BJ (cell line): ENCODE results near the gene KANK3. TPM values are rescaled to one million over a fixed set of nuclear protein-coding genes. Genes with fewer than 3 reads are reported as not detected.
"Not testable (repeated sequence)": the region's sequence is repeated elsewhere in the genome, so short reads cannot be mapped to it uniquely, and the experiment has no call there.

ENCODE experiments used
- CTCF ChIA-PET: fragments of 350-600 bp; formaldehyde crosslinking; extraction: SDS; loops from one replicate; lab custom pipeline; 2021; ENCODE audit warnings: antibody characterized with exemption, inconsistent platforms; lab: Yijun Ruan, JAX
- POLR2A ChIA-PET: fragments of 300-600 bp; sonication (Branson Sonifier 250); formaldehyde crosslinking; extraction: SDS; loops from one replicate; lab custom pipeline; 2021; ENCODE audit warnings: antibody characterized with exemption; lab: Charles Lee
- DNase-seq: peaks from one replicate; pipeline ENCODE4 v3.0.0-alpha.2; 2011; ENCODE audit warnings: low read depth
- H3K27me3 ChIP-seq: 2 replicates; pipeline ENCODE4 v1.6.0; 2011; ENCODE audit warnings: low read length; ENCODE audit not compliant: control insufficient read depth, insufficient read depth
- H3K36me3 ChIP-seq: 2 replicates; pipeline ENCODE4 v1.5.1; 2011; ENCODE audit warnings: low read length; ENCODE audit not compliant: control insufficient read depth, insufficient read depth
- H3K4me3 ChIP-seq: 2 replicates; pipeline ENCODE4 v1.5.1; 2011; ENCODE audit warnings: low read depth, mild to moderate bottlenecking, control low read depth, low read length
- polyA plus RNA-seq: library from polyadenylated mRNA; depleted of rRNA; stranded (reverse); fragments of >200 nt; gene quantifications from 2 replicates; pipeline ENCODE4 v1.2.3, GENCODE V29; 2011
- TF ChIP-seq, protein P1 (sequence below): IDR thresholded peaks from 2 replicates; pipeline ENCODE4 v1.5.1; 2011; ENCODE audit warnings: low read depth, mild to moderate bottlenecking, control low read depth, inconsistent platforms, low read length, moderate library complexity; ENCODE audit not compliant: insufficient read depth

KANK3 gene
- polyA plus RNA-seq, 1 experiment = 0.02 TPM

DNA sequence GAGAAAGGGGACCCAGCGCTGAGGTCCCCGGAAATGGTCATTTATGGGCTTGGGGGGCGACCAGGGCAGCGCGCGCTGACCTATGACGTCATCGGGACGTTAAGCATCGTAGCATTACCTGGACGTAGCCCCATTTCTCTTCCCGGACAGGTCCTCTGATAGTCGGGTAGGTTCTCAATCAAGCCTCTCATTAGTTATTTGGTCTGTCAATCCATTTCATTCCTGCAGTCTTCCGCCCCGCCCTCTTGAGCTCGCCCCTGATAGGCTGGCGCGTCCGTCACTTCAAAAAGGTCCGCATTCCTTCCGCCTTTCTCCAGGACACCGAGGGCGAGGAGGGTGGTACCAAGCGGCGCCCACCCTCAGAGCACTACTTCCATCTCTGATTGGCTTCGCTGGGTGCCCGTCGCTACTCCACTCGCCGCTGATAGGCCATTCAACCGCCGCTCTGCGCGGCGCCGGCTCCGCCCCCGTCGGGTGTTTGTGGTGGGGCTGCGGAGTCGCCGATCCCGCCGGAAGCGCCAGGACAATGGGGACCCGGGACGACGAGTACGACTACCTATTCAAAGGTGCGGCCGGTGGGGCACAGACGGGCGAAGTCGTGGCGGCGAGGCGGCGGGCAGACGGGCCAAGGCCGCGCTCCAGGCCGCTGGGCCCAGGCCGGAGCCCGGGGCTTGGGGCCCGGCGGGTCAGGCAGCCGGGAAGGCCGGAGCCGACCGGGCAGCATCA, 47.0 kb upstream of the KANK3 start, which contains the start of gene RAB11B:
Gene RAB11B, plus strand, starts transcription at position 470 of the 726 bp plus-strand sequence. Its CDS starts 57 bp downstream, at position 527.
- no peaks in the 10 kb centered on the region; the same call in 1 of the 2 replicates for H3K36me3 ChIP-seq
- TF ChIP-seq, protein P1, sequence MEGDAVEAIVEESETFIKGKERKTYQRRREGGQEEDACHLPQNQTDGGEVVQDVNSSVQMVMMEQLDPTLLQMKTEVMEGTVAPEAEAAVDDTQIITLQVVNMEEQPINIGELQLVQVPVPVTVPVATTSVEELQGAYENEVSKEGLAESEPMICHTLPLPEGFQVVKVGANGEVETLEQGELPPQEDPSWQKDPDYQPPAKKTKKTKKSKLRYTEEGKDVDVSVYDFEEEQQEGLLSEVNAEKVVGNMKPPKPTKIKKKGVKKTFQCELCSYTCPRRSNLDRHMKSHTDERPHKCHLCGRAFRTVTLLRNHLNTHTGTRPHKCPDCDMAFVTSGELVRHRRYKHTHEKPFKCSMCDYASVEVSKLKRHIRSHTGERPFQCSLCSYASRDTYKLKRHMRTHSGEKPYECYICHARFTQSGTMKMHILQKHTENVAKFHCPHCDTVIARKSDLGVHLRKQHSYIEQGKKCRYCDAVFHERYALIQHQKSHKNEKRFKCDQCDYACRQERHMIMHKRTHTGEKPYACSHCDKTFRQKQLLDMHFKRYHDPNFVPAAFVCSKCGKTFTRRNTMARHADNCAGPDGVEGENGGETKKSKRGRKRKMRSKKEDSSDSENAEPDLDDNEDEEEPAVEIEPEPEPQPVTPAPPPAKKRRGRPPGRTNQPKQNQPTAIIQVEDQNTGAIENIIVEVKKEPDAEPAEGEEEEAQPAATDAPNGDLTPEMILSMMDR = no peak
- peak within 1 kb of the TSS; percentile 79 for H3K4me3 ChIP-seq
- peak; percentile 99 for DNase-seq
- POLR2A ChIA-PET = interaction anchor here (0.7 to 1.3 kb wide), 5 partner anchors 22 to 1712 kb away, joined by 3 to 5 read pairs (median 3); partner anchors contain the start of gene ZNF414
- CTCF ChIA-PET = interaction anchor here (7.0 kb wide), 1 partner anchor 35 kb away, joined by 67 read pairs; no protein-coding TSS in a partner anchor
- H3K27me3 ChIP-seq = no peaks in the 10 kb centered on the region

DNA sequence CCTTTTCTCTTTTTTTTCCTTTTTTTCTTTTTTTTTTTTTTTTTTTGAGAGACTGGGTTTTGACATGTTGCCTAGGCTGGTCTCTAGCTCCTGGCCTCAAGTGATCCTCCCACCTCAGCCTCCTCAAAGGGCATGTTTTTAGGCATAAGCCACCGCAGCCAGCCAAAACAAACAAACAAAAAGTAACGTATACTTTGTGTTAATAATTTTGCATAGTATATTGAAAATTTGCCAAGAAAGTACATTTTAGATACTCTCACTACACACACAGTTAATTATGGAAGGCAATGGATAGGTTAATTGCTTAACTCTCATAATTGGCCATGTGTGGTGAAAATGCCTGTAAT, 45.5 kb upstream of the KANK3 start:
- TF ChIP-seq, protein P1 = no peak
- no peak for DNase-seq
- Histone ChIP-seq H3K36me3 (no peaks in the 10 kb centered on the region), H3K27me3 (no peaks in the 10 kb centered on the region), H3K4me3 (no peak overlapping the region)
- ChIA-PET CTCF (no interaction called here), POLR2A (no interaction called here)

DNA sequence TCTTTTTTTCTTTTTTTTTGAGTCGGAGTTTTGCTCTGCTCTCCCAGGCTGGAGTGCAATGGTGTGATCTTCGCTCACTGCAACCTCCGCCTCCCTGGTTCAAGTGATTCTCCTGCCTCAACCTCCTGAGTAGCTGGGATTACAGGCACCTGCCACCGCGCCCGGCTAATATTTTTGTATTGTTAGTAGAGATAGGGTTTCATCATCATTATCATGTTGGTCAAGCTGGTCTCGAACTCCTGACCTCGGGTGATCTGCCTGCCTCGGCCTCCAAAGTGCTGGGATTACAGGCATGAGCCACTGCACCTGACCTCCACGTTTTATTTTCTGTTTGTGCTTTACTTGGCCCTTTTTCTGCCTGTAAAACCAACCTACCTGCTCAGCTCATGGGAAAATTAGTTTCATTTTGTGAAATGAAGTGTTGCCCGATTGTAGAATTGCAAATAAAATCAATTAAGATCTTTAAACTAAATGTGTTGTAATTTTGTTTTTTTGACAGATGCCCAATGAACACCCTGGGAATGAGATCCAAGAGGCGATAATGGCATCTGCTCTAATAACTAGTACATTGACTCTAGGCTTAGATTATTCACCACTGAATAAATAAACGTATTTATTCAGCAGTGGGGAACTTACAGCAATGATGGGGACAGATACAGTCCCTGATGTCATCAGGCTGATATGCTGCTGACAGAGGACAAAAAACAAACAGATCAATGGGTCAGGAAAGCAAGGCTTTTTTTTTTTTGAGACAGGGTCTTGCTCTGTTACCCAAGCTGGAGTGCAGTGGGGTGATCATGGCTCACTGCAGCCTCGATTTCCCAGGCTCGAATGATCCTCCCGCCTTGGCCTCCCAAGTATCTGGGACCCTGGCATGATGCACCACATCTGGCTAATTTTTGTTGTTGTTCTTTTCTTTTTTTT, 44.9 kb upstream of the KANK3 start:
- no peaks in the 10 kb centered on the region for H3K36me3 ChIP-seq
- ChIA-PET CTCF (interaction anchor here (0.8 to 1.2 kb wide), 2 partner anchors 10 to 34 kb away, joined by 3 read pairs; no protein-coding TSS in a partner anchor), POLR2A (no interaction called here)
- no peak for DNase-seq
- TF ChIP-seq, protein P1 = no peak
- no peaks in the 10 kb centered on the region for H3K27me3 ChIP-seq
- no peak overlapping the region for H3K4me3 ChIP-seq

DNA sequence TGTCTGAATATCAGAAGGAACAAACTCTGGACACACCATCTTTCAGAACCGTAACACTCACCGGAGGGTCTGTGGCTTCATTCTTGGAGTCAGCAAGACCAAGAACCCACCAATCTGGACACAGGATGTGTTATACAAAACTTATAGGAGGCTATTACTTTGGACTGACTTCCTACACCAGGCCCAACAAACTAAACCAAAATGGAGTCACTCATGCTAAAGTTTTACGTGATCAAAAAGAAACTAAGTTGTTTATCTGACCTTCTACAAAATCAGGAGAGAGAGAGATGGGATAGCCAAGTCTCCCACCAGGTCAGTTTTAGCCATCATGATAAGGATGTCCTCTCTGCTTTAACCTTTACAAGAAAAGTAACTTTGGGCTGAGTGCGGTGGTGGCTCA, 43.9 kb upstream of the KANK3 start:
- ChIA-PET POLR2A (no interaction called here), CTCF (interaction anchor here (1.2 kb wide), 1 partner anchor 34 kb away, joined by 3 read pairs; no protein-coding TSS in a partner anchor)
- no peak for DNase-seq

DNA sequence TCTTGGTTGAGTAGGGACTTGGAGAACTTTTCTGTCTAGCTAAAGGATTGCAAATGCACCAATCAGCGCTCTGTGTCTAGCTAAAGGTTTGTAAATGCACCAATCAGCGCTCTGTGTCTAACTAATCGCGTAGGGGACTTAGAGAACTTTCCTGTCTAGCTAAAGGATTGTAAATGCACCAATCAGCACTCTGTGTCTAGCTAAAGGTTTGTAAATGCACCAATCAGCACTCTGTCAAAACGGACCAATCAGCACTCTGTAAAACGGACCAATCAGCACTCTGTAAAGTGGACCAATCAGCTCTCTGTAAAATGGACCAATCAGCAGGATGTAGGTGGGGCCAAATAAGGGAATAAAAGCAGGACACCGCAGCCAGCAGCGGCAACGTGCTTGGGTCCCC, 43.4 kb upstream of the KANK3 start:
- POLR2A ChIA-PET, H3K27me3 ChIP-seq, DNase-seq, H3K4me3 ChIP-seq, CTCF ChIA-PET, H3K36me3 ChIP-seq: not testable (repeated sequence)

More for the DNA sequence above, 43.9 kb upstream of the KANK3 start:
- TF ChIP-seq, protein P1 = no peak
- Histone ChIP-seq H3K36me3 (no peaks in the 10 kb centered on the region), H3K27me3 (no peaks in the 10 kb centered on the region), H3K4me3 (no peak overlapping the region)

DNA sequence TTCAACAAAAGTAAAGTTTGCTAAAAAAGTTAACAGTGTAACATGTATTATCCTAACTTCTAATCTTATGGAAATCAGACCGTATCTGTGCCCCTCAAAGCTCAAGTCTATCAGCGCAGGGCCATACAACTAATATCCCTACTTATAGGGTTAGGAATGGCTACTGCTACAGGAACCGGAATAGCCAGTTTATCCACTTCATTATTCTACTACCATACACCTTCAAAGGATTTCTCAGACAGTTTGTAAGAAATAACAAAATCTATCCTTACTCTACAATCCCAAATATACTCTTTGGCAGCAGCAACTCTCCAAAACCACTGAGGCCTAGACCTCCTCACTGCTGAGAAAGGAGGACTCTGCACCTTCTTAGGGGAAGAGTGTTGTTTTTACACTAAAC, 42.5 kb upstream of the KANK3 start:
- H3K27me3 ChIP-seq, H3K36me3 ChIP-seq, H3K4me3 ChIP-seq, CTCF ChIA-PET, DNase-seq, POLR2A ChIA-PET: not testable (repeated sequence)

DNA sequence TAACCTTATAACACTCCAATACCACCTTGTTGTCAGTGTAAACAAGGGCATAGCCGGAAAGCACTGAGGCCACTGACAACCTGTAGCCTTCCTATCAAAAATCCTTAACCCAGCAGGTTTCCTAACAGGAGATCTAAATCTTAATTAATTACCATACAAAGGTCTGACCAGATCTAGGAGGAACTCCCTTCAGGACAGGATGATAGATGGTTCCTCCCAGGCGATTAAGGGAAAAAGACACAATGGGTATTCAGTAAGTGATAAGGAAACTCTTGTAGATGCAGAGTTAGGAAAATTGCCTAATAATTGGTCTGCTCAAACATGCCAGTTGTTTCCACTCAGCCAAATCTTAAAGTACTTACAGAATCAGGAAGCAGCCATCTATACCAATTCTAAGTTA, 42.0 kb upstream of the KANK3 start:
- DNase-seq, CTCF ChIA-PET, POLR2A ChIA-PET, H3K27me3 ChIP-seq, H3K36me3 ChIP-seq, H3K4me3 ChIP-seq: not testable (repeated sequence)

DNA sequence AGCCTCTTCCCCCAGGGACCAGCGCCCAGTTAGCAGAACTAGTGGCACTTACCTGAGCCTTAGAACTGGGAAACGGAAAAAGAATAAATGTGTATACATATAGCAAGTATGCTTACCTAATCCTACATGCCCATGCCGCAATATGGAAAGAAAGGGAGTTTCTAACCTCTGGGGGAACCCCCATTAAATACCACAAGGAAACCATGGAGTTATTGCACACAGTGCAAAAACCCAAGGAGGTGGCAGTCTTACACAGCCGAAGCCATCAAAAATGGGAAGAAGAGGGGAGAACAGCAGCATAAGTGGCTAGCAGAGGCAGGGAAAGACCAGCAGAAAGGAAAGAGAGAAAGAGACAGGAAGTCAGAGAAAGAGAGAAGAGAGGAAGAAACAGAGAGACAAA, 41.5 kb upstream of the KANK3 start:
- H3K27me3 ChIP-seq, CTCF ChIA-PET, H3K36me3 ChIP-seq, DNase-seq, H3K4me3 ChIP-seq, POLR2A ChIA-PET: not testable (repeated sequence)
